Activated T-cell treated with anti-CD3 and anti-CD28 coated beads for 1 hour (primary cell): Measurements from ENCODE around the gene PRRC2A.

ENCODE experiments used
- DNase-seq: peaks from one replicate; pipeline ENCODE4 v3.0.0-alpha.2; 2020; ENCODE audit warnings: low read depth

Gene PRRC2A

GRCh38 chr6:31620586-31621319, at the start of gene PRRC2A:
Gene PRRC2A (plus strand): TSS chr6:31620715. CDS start chr6:31622790, 2,075 bp downstream.
- peak; percentile 68 for DNase-seq

GRCh38 chr6:31572041-31572911, 48.2 kb upstream of the PRRC2A start, which contains the start of gene LTA:
Gene LTA (plus strand): TSS chr6:31572289. CDS start chr6:31572743, 454 bp downstream.
- peak; percentile 64 for DNase-seq

DNA sequence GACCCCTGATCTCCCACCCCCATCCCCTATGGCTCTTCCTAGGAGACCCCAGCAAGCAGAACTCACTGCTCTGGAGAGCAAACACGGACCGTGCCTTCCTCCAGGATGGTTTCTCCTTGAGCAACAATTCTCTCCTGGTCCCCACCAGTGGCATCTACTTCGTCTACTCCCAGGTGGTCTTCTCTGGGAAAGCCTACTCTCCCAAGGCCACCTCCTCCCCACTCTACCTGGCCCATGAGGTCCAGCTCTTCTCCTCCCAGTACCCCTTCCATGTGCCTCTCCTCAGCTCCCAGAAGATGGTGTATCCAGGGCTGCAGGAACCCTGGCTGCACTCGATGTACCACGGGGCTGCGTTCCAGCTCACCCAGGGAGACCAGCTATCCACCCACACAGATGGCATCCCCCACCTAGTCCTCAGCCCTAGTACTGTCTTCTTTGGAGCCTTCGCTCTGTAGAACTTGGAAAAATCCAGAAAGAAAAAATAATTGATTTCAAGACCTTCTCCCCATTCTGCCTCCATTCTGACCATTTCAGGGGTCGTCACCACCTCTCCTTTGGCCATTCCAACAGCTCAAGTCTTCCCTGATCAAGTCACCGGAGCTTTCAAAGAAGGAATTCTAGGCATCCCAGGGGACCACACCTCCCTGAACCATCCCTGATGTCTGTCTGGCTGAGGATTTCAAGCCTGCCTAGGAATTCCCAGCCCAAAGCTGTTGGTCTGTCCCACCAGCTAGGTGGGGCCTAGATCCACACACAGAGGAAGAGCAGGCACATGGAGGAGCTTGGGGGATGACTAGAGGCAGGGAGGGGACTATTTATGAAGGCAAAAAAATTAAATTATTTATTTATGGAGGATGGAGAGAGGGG, 47.0 kb upstream of the PRRC2A start:
- DNase-seq: no peak

DNA sequence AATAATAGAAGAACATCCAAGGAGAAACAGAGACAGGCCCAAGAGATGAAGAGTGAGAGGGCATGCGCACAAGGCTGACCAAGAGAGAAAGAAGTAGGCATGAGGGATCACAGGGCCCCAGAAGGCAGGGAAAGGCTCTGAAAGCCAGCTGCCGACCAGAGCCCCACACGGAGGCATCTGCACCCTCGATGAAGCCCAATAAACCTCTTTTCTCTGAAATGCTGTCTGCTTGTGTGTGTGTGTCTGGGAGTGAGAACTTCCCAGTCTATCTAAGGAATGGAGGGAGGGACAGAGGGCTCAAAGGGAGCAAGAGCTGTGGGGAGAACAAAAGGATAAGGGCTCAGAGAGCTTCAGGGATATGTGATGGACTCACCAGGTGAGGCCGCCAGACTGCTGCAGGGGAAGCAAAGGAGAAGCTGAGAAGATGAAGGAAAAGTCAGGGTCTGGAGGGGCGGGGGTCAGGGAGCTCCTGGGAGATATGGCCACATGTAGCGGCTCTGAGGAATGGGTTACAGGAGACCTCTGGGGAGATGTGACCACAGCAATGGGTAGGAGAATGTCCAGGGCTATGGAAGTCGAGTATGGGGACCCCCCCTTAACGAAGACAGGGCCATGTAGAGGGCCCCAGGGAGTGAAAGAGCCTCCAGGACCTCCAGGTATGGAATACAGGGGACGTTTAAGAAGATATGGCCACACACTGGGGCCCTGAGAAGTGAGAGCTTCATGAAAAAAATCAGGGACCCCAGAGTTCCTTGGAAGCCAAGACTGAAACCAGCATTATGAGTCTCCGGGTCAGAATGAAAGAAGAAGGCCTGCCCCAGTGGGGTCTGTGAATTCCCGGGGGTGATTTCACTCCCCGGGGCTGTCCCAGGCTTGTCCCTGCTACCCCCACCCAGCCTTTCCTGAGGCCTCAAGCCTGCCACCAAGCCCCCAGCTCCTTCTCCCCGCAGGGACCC, 46.1 kb upstream of the PRRC2A start:
- DNase-seq: no peak

DNA sequence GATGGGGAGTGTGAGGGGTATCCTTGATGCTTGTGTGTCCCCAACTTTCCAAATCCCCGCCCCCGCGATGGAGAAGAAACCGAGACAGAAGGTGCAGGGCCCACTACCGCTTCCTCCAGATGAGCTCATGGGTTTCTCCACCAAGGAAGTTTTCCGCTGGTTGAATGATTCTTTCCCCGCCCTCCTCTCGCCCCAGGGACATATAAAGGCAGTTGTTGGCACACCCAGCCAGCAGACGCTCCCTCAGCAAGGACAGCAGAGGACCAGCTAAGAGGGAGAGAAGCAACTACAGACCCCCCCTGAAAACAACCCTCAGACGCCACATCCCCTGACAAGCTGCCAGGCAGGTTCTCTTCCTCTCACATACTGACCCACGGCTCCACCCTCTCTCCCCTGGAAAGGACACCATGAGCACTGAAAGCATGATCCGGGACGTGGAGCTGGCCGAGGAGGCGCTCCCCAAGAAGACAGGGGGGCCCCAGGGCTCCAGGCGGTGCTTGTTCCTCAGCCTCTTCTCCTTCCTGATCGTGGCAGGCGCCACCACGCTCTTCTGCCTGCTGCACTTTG, 45.1 kb upstream of the PRRC2A start, which contains the start of gene TNF:
TSS of gene TNF (plus strand) at position 231 of the 567 bp plus-strand sequence. CDS start at position 408, 177 bp downstream.
- peak; percentile 76 for DNase-seq

DNA sequence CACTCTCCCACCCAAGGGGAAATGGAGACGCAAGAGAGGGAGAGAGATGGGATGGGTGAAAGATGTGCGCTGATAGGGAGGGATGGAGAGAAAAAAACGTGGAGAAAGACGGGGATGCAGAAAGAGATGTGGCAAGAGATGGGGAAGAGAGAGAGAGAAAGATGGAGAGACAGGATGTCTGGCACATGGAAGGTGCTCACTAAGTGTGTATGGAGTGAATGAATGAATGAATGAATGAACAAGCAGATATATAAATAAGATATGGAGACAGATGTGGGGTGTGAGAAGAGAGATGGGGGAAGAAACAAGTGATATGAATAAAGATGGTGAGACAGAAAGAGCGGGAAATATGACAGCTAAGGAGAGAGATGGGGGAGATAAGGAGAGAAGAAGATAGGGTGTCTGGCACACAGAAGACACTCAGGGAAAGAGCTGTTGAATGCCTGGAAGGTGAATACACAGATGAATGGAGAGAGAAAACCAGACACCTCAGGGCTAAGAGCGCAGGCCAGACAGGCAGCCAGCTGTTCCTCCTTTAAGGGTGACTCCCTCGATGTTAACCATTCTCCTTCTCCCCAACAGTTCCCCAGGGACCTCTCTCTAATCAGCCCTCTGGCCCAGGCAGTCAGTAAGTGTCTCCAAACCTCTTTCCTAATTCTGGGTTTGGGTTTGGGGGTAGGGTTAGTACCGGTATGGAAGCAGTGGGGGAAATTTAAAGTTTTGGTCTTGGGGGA, 44.4 kb upstream of the PRRC2A start:
- DNase-seq: no peak

- DNase-seq: peak; percentile 35
Observed at GRCh38 chr6:31576897-31577578, 43.5 kb upstream of the PRRC2A start.

DNA sequence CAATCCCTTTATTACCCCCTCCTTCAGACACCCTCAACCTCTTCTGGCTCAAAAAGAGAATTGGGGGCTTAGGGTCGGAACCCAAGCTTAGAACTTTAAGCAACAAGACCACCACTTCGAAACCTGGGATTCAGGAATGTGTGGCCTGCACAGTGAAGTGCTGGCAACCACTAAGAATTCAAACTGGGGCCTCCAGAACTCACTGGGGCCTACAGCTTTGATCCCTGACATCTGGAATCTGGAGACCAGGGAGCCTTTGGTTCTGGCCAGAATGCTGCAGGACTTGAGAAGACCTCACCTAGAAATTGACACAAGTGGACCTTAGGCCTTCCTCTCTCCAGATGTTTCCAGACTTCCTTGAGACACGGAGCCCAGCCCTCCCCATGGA, 42.9 kb upstream of the PRRC2A start:
- no peak for DNase-seq

- DNase-seq: peak; percentile 41
Observed at GRCh38 chr6:31578184-31579118, 42.1 kb upstream of the PRRC2A start.

GRCh38 chr6:31579119-31579505, 41.4 kb upstream of the PRRC2A start:
- peak; percentile 27 for DNase-seq

DNA sequence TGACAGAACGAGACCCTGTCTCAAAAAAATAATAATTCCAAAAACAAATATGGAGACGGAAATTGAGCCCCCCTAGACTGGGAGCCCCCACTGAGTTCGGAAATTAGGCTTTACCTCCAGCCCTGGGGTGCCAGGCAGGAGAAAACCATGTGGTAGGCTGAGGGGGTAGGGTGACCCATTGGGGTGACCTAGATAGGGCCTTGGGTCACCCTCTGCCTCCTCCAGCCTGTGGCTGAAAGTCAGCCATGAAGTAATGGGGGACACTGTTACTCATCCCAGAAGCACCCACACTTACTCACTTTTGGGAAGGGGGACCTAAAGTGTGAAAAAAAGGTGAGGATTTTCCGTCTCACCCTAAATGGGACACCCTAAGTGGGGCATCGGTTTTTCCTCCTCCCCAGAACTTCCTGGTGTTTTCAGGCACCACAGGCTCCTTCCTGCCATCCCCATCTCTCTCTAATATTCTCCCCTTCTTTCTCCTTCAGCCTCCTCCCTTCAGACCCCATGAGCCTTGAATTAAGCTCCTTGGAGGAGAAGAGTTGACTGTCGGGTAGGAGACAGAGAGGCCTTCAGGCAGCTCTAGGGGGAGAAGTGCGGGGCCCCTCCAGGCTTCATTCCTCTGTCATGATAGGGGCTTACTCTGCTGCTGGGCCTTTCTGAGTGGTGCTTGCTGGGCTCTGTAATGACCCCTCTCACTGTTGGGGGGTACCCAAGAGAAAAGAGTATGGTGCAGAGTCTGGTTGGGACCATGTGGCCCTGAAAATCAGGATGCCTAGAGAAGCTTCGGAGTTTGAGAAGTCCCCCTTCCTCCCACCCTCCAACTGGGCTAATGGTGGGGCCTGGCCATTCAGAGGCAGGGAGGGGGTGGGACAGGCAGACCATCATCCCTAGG, 40.7 kb upstream of the PRRC2A start:
- DNase-seq: peak; percentile 26

GRCh38 chr6:31580438-31580740, 40.1 kb upstream of the PRRC2A start:
- no peak for DNase-seq

- peak; percentile 91 for DNase-seq
Observed at GRCh38 chr6:31580807-31581433, 39.6 kb upstream of the PRRC2A start.

GRCh38 chr6:31581434-31582229, 38.9 kb upstream of the PRRC2A start:
- DNase-seq: peak; percentile 25

DNA sequence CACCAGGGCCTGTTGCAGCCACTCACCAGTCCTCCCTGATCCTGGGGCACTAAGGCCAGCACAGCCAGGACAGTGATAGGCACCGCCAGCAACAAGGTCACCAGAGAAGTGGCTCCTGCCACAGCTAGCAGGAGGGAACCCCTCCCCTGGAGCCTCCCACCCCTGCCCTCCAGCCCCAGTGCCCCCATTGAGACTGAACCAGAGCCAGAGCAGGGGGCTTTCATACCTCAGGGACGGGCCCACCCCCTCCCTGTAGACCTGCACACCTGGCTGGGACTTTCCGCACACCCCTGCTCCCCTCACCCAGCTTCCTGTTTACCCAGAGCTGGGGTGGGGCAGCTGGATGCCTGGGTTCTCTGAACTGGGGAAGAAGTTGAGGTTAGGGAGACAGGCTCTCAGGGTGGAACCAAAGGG, 38.3 kb upstream of the PRRC2A start, which contains the start of gene LTB:
TSS of gene LTB (minus strand) at position 195 of the 414 bp plus-strand sequence. CDS start at position 188, 7 bp downstream.
- DNase-seq: peak; percentile 58

DNA sequence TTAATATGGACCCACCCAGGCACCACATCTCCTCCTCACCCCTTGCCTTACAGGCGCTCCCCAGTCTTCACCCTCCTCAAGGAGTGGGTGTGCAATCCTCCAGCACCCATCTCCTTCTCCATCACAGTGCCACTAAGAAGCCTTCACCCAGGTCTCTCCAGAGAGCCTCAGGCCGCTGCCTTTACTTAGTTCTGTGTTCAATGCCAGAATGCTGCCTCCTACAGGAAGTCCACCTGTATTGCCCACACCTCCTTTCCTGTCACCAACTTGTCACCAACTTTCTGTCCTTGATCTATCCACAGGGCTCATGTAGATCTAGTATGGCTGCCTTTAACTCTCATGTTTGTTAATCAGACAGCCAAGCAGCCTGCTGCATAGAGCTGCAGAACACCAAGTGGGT, 35.0 kb upstream of the PRRC2A start:
- DNase-seq: no peak
